ENCODE results near the gene TPT1.

The TPT1 gene

DNA sequence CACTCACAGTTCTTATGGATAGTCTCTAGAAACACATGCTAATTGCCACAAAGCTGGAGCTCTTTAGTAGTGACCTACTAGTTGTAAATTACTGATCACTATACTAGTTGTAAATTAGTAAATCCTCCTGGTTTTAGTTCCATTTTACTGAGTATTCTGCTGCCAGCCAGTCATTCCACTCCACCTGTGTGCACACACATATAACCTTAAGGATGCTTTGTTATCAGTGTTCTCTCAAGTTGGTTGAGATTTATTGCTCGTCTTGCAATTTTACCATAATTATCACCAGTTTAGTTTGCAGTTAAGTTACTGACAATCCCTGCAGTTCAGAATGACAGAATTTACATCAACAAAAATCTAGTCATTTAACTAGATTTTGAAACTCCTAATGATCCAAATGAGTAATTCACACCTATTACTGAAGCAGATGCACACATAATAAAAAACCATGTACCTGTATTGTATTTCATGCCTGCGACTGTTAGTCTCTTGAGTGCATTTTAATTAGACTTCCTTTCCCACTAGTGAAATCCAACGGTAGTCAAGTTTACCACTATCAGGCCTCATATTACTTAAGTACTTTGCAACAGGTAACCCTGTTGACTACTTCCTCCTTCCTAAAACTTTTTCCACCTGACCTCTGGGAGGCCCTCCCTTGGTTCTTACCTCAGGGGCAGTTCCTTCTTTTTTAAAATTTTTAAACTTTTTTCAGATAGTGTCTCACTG, 7.6 kb downstream of the TPT1 start:
- no peak for DNase-seq

GRCh38 chr13:45332831-45333219, 8.2 kb downstream of the TPT1 start:
- DNase-seq: no peak

- no peak for DNase-seq
These were observed 8.8 kb downstream of the TPT1 start for GRCh38 chr13:45332036-45332830.

DNA sequence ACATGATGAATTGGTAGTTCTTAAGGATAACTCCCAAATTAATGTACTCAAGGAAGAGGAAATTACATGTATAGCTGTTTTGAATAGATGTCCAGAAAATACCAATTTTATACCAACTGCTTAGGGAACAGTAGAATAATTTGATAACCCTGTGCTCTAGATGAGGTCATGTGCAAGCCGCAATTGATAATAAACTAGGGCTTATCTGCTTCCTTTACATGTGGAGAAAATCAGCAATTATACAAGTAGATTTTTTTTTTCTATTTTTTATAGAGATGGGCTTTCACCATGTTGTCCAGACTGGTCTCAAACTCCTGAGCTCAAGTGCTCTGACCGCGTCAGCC, 9.3 kb downstream of the TPT1 start:
- DNase-seq: no peak

DNA sequence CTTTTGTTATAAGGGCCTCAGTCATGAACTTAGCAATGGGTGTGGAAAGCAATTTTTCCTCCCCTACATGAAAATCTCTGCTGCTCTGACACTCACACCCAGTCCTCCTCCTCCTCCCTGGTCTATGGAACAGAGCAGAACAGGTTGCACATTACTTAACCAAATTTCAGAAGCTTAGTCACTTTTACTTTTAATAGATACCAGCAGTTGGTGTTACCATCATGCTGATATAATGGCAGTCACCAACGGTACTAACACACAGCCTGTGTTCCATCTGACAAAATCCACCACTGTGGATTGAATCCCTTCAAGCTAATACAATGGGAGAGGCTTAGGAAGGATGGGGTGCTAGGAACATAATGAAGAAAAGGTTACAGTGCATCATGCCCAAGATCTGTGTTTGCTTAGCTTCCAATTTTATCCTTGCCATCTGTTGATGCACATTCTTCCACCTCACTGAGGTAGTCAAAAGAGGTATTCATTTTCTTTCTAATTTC, 9.8 kb downstream of the TPT1 start:
- no peak for DNase-seq

GRCh38 chr13:45328661-45329111, 12.3 kb downstream of the TPT1 start:
- DNase-seq: no peak

- no peak for DNase-seq
These were observed 13.6 kb downstream of the TPT1 start for GRCh38 chr13:45327253-45327955.

GRCh38 chr13:45325806-45326205, 15.2 kb downstream of the TPT1 start:
- DNase-seq: no peak

DNA sequence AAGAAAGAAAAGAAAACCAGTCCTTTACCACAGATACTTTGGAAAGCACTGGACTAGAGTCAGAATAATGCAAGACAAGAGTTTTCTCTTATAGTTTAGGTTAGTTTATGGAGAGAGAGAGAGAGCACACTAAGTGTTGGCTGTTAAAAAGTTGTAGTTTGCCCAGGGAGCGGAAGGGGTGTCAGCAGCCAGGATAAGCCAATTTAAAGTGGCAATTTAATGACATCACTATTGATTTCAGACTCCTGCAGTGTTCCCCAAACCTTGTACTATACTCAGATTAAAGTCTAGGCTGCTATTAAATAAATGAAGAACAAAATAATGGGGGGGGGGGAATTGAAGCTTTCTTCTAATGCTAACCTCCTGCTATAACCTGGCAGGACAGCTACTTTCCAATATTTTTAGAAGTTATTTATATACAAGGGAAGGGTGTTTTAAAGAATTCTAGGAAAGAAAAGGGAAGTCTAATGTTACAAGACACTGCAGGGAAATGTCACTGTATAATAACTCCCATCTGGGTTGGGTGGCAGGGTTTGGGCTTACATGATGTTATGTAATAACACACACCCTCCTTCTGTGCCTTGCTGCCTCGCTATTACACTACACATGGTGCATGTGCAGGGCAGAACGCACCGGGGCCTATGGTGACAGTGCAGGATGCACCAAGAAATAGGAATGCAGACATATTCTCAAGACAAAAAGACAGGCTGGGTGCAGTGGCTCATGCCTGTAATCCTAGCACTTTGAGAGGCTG, 19.9 kb downstream of the TPT1 start:
- DNase-seq: no peak

DNA sequence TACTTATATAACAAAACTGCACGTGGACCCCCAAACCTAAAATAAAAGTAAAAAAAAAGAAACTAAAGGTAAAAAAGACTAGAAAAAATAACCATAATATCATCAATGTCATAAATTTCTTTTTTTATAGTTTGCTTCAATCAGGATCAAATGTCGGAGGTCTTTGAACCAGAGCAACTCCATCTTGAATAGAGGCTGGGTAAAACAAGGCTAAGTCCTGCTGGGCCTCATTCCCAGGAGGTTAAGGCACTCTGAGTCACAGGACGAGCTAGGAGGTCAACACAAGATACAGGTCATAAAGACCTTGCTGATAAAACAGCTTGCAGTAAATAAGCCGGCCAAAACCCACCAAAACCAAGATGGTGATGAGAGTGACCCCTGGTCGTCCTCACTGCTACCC, 24.0 kb downstream of the TPT1 start:
- no peak for DNase-seq

DNA sequence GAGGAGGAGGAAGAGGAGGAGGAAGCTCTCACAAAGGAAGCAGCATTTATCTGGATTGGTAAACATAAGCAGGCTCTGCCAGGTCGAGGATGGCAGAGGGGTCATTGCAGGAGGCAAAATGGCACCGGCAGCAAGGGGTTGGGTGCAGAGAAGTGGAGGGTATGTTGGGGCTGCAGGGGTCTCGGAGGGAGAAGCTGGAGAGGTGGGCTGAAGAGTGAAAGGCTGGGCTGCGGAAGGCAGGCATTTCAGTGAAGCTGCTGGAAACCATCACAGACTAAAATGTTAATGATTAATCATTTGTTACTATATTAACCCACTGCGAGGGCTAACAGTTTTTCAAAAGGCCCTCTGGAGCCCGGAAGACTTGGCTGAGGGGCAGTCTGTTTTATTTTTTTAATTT, 24.6 kb downstream of the TPT1 start:
- no peak for DNase-seq

- no peak for DNase-seq
These were observed 25.3 kb downstream of the TPT1 start for GRCh38 chr13:45315520-45316167.

DNA sequence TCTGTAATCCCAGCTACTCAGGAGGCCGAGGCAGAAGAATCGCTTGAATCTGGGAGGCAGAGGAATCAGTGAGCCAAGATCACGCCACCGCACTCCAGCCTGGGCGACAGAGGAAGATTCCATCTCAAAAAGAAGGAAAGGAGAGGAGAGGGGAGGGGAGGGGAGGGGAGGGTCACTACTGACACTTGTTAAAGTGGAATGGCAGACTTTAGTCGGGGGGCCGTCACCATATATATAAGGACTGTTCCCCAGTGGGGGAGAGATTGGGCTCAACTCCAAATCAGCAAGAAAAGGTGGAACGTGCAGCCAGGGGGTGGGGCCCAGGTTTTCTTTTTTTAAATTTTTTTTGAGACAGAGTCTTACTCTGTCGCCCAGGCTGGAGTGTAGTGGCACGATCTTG, 26.2 kb downstream of the TPT1 start:
- DNase-seq: no peak

GRCh38 chr13:45310341-45311131, 30.4 kb downstream of the TPT1 start:
- DNase-seq: no peak

DNA sequence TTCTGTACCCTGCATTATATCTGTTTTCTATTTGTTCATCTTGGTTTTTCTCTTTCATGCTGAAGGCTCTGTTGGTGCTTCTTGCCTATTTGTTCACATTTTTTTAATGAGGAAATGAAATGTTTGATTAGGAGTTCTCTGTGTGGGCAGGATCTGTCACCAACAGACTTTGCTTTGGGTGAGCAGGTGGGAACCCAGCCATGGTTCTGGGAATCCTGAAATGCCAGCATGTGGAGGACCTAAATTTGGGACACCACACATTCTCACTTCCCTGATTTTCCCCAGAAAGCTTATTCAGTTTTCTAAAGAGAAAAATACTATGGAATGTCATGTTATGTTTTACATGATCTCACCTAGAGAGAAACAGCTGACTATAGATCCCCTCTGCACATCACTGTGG, 34.0 kb downstream of the TPT1 start:
- DNase-seq: no peak

DNA sequence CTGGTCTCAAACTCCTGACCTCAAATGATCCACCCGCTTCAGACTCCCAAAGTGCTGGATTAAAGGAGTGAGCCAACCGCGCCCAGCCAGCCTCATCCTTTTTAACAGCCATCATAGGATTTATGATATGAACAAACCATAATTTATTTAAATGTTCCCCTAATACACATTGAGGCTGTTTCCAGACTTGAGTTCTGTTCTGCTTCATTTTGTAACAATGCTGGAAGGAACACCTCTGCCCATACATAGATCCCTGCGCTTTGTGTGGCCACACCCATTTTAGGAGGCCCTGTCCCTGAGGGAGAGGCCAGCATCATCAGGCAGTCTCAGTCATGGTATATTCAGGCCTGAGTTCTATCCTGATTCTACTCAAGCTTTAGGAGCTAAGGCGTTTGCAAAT, 35.9 kb downstream of the TPT1 start:
- DNase-seq: no peak

DNA sequence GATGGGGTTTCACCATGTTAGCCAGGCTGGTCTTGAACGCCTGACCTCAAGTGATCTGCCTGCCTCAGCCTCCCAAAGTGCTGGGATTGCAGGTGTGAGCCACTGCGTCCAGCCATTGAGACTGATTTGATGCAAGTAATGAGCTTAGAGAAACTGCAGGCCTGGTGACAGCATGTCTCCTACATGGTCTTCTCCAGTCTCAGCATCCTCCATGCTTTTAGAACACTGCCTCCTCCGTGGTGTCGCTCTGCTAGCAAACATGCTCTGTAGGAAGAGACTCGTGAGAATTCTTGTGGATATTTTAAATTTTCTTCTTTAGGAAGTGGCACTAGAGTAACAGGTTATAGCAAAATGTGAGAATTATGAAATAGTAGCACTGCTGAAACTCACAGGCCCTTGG, 37.1 kb downstream of the TPT1 start:
- DNase-seq: no peak

GRCh38 chr13:45303026-45303425, 38.0 kb downstream of the TPT1 start:
- DNase-seq: no peak

- DNase-seq: no peak
These were observed 38.5 kb downstream of the TPT1 start for GRCh38 chr13:45302507-45302906.

- DNase-seq: no peak
These were observed 39.7 kb downstream of the TPT1 start for GRCh38 chr13:45301263-45301662.

DNA sequence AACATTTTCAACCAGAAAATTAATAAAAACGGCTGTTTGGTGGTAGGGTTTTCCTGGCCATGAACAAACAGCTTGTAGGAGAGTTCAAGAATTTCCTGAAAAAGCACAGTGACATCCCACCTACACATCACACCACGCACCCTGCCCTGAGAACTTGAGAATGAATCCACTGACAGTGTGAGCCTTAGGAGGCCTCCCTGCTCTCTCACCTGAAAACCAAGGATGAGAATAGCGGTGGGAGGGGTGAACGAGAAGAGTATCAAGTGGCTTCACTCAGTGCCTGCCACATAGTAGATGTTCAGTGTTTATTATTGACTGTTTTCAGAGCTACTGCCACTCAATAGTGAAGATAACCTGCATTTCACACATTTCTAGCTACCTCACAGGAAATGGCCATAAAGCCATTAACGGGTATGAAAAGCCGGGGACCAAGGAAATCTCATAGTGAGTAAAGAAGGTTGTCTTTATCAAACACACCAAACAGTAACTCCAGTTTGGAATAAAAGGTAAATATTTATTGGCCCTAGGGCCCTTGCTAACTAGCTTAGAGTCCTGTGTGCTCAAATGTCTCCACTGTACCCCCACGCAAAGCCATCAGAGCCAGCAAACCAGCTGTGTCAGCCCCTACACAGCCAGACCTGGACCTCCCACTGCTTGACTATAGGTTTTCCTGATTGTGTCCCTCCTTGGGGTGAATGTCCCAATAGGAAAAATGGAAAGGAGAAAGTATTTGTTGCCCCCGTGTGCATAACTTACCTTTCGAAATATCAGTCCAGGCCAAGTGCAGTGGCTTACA, 40.6 kb downstream of the TPT1 start:
- no peak for DNase-seq

All from NCI-H526 treated with DMSO at 0.1 percent for 48 hours (cell line).